K562 (cell line): ENCODE measurements around the gene LMOD1. TPM values are rescaled to one million over a fixed set of nuclear protein-coding genes. Genes with fewer than 3 reads are reported as not detected.

Experiments used
- ATAC-seq: fragments of 200-7000 bp; cut with Tn5 transposase; 3 replicates; pipeline ENCODE4 v1.9.1; 2020; ENCODE audit warnings: moderate library complexity
- BruUV-seq: library from RNA; stranded (reverse); fragments of 400-500 nt; replicated peaks from 2 replicates; lab custom pipeline; 2021; lab: Mats Ljungman, UMichigan
- CTCF ChIA-PET: fragments of 300-600 bp; formaldehyde crosslinking; extraction: SDS; loops from one replicate; lab custom pipeline; 2021; ENCODE audit warnings: low intra/inter-chr PET ratio; lab: Yijun Ruan, JAX
- POLR2A ChIA-PET: fragments of 300-600, 350-650 bp; sonication (Branson Sonifier 250); formaldehyde crosslinking; extraction: SDS; loops from one replicate; lab custom pipeline; 2021; ENCODE audit warnings: antibody characterized with exemption, inconsistent platforms; lab: Yijun Ruan, JAX
- DNase-seq, 4 experiments: peaks; one replicate each; pipeline versions ENCODE4 v3.0.0 to v3.0.0-alpha.2; 2011 to 2018; ENCODE audit warnings: low spot score in 3 of 4, mixed read lengths in 3 of 4; ENCODE audit errors: extremely low read depth in 1 of 4
- FAIRE-seq: peaks from 2 replicates; lab custom pipeline; 2011; peaks lifted over from hg19 to GRCh38; lab: Jason Lieb, UNC
- H2AFZ ChIP-seq: 2 replicates; pipeline ENCODE4 v1.6.0; 2011; ENCODE audit warnings: low read depth, low read length, control low read depth, inconsistent platforms
- H3K27ac ChIP-seq: fragments of 200-600 bp; 3 replicates; pipeline ENCODE4 v1.8.0; 2011; ENCODE audit warnings: low read depth, mild to moderate bottlenecking, control low read depth, inconsistent platforms, low read length, moderate library complexity, mixed read lengths; ENCODE audit errors: extremely low read depth
- H3K27me3 ChIP-seq, 2 experiments: fragments of 300-600 bp in 1 of 2; 2 replicates in 1 of 2; 3 replicates in 1 of 2; pipeline versions ENCODE4 v1.6.0 to v1.8.0; 2011; ENCODE audit warnings: inconsistent platforms in 2 of 2, low read length in 2 of 2, mild to moderate bottlenecking in 1 of 2, mixed read lengths in 1 of 2, moderate library complexity in 1 of 2; ENCODE audit not compliant: control insufficient read depth in 2 of 2, insufficient read depth in 2 of 2
- H3K36me3 ChIP-seq: fragments of 300-600 bp; 3 replicates; pipeline ENCODE4 v1.8.0; 2011; ENCODE audit warnings: mild to moderate bottlenecking, low read length, inconsistent platforms; ENCODE audit not compliant: control insufficient read depth, insufficient read depth
- H3K4me1 ChIP-seq, 2 experiments: fragments of 200-600 bp in 1 of 2; replicated peaks in 1 of 2; 2 replicates in 1 of 2; 3 replicates in 1 of 2; pipeline versions ENCODE4 v1.5.1 to v1.8.0; 2011; ENCODE audit warnings: inconsistent platforms in 2 of 2, low read length in 2 of 2, mild to moderate bottlenecking in 1 of 2, mixed read lengths in 1 of 2, moderate library complexity in 1 of 2; ENCODE audit not compliant: control insufficient read depth in 2 of 2, insufficient read depth in 2 of 2
- H3K4me2 ChIP-seq: 2 replicates; pipeline ENCODE4 v1.6.1; 2011; ENCODE audit warnings: low read length, control low read depth, inconsistent platforms, mixed read lengths; ENCODE audit not compliant: insufficient read depth
- H3K4me3 ChIP-seq: fragments of 200-600 bp; sonication (generic), shearing (Covaris generic); 2 replicates; pipeline ENCODE4 v1.5.1; 2016; ENCODE audit warnings: control low read depth, inconsistent platforms
- H3K79me2 ChIP-seq: fragments of 200-600 bp; 3 replicates; pipeline ENCODE4 v1.8.0; 2011; ENCODE audit warnings: low read length, inconsistent platforms; ENCODE audit not compliant: control insufficient read depth, insufficient read depth
- H3K9ac ChIP-seq, 2 experiments: 2 replicates each; pipeline versions ENCODE4 v1.6.0 to v1.6.1; 2011; ENCODE audit warnings: low read depth in 2 of 2, low read length in 2 of 2, control low read depth in 1 of 2, inconsistent platforms in 1 of 2, mild to moderate bottlenecking in 1 of 2, mixed read lengths in 1 of 2; ENCODE audit not compliant: insufficient read depth in 1 of 2
- H3K9me1 ChIP-seq: one replicate; pipeline ENCODE4 v1.6.0; 2011; ENCODE audit warnings: inconsistent platforms, mild to moderate bottlenecking, low read length, moderate library complexity; ENCODE audit not compliant: control insufficient read depth, insufficient read depth
- H3K9me3 ChIP-seq: replicated peaks from 2 replicates; pipeline ENCODE4 v1.5.1; 2011; ENCODE audit warnings: low read depth, low read length, inconsistent platforms; ENCODE audit not compliant: control insufficient read depth, insufficient read depth
- H4K20me1 ChIP-seq: replicated peaks from 2 replicates; pipeline ENCODE4 v1.6.1; 2011; ENCODE audit warnings: low read length, inconsistent platforms, mixed read lengths; ENCODE audit not compliant: control insufficient read depth, insufficient read depth
- CEBPB ChIP-seq: fragments of 450-650 bp; IDR thresholded peaks from 2 replicates; pipeline ENCODE4 v1.6.1; 2016; ENCODE audit warnings: missing genetic modification characterization, missing compliant biosample characterization
- CEBPZ ChIP-seq: fragments of 150-350 bp; IDR thresholded peaks from 2 replicates; pipeline ENCODE4 v1.6.1; 2014; ENCODE audit warnings: low read depth, mild to moderate bottlenecking, low read length, borderline replicate concordance
- E2F6 ChIP-seq, 2 experiments: IDR thresholded peaks; 2 replicates each; pipeline ENCODE4 v1.6.1; 2011; ENCODE audit warnings: borderline replicate concordance in 1 of 2, control low read depth in 1 of 2, low read depth in 1 of 2, low read length in 1 of 2, mild to moderate bottlenecking in 1 of 2, mixed read lengths in 1 of 2, moderate library complexity in 1 of 2; ENCODE audit not compliant: insufficient read depth in 1 of 2, insufficient read length in 1 of 2, poor library complexity in 1 of 2, severe bottlenecking in 1 of 2; ENCODE audit errors: extremely low read depth in 1 of 2
- HINFP ChIP-seq: fragments of 450-650 bp; conservative IDR thresholded peaks from 2 replicates; pipeline ENCODE4 v1.6.1; 2016; ENCODE audit warnings: missing genetic modification characterization, low read depth, mild to moderate bottlenecking, control low read depth, missing compliant biosample characterization
- HMBOX1 ChIP-seq: sonication (generic); IDR thresholded peaks from 2 replicates; pipeline ENCODE4 v1.6.1; 2016
- POLR2A ChIP-seq: fragments of 450-650 bp; conservative IDR thresholded peaks from 2 replicates; pipeline ENCODE4 v1.6.1; 2016
- POLR2AphosphoS5 ChIP-seq: IDR thresholded peaks from 2 replicates; pipeline ENCODE4 v1.6.1; 2011; ENCODE audit warnings: mild to moderate bottlenecking, low read depth, low read length, moderate library complexity; ENCODE audit not compliant: control insufficient read depth, insufficient read depth
- PYGO2 ChIP-seq: fragments of 450-650 bp; IDR thresholded peaks from 2 replicates; pipeline ENCODE4 v1.6.1; 2016; ENCODE audit warnings: mild to moderate bottlenecking, missing genetic modification characterization, moderate library complexity, missing compliant biosample characterization
- TSHZ1 ChIP-seq: fragments of 250-450 bp; sonication (Bioruptor Pico); IDR thresholded peaks from 2 replicates; pipeline ENCODE4 v1.4.0; 2020; ENCODE audit warnings: mild to moderate bottlenecking, moderate library complexity
- ZNF583 ChIP-seq: fragments of 250-450 bp; sonication (Bioruptor Pico); IDR thresholded peaks from 2 replicates; pipeline ENCODE4 v1.4.0; 2020
- WGBS: fragments of 100-300 bp; shearing (Covaris generic); methylation state at CpG from one replicate; pipeline ENCODE4 v1.1.6; 2016; ENCODE audit warnings: low coverage, mixed read lengths; ENCODE audit not compliant: insufficient coverage; ENCODE audit errors: missing lambda C conversion rate; 5-methylcytosine and 5-hydroxymethylcytosine counted together
- in situ Hi-C: fragments of 300-500 bp; cut with MboI; formaldehyde crosslinking; loops from 4 replicates; pipeline ENCODE4 v1.15.0; 2018; ENCODE audit warnings: inconsistent platforms, mixed read lengths
- intact Hi-C: fragments of 100-400 bp; cut with micrococcal nuclease; formaldehyde crosslinking; loops from 2 replicates; pipeline ENCODE4 v1.14.2; 2022
- polyA plus RNA-seq, 8 experiments: library from polyadenylated mRNA; depleted of rRNA in 4 of 8; stranded (reverse) in 5 of 8; unstranded in 3 of 8; fragments of >200 nt; fragmentation: Nextera tagmentation in 2 of 8; fragmentation: Illumina TruSeq in 1 of 8; extraction: Ambion mirVana in 2 of 8; extraction: Trizol in 1 of 8; gene quantifications; 2 replicates each; pipeline versions ENCODE4 v1.2.1 to v1.2.3, GENCODE V29; 2011 to 2014; ENCODE audit warnings: inconsistent platforms in 1 of 8, missing spikeins in 1 of 8
- total RNA-seq, 7 experiments: library from RNA; depleted of rRNA in 6 of 7; stranded (reverse); fragments of >200 nt in 6 of 7; fragmentation: Illumina TruSeq in 2 of 7; extraction: Trizol in 2 of 7; gene quantifications; 2 replicates each; pipeline versions ENCODE4 v1.2.1 to v1.2.3, GENCODE V29; 2011 to 2021; ENCODE audit warnings: low replicate concordance in 1 of 7

Gene LMOD1
- total and polyA plus RNA-seq, 9 of the 15 experiments (the other 6 are each of a cell fraction or from before 2014, with no cell fraction given), result 0.03 to 0.54 (median 0.38) TPM; not detected in 1

- POLR2A ChIA-PET, result interaction anchor here (0.5 to 2.4 kb wide), 9 partner anchors 11 to 1868 kb away, joined by 3 to 13 read pairs (median 3); no protein-coding TSS in a partner anchor
- peaks cover 25 to 46% of the 10 kb centered on the region in 2 experiments for H3K4me1 ChIP-seq
- H3K4me3 ChIP-seq, result no peak overlapping the region
- H3K27me3 ChIP-seq, result no peaks in the 10 kb centered on the region
- no peaks in the 10 kb centered on the region for H3K79me2 ChIP-seq
- no TSS peak for BruUV-seq
- ATAC-seq (no peak), FAIRE-seq (no peak), DNase-seq (peak in 1 of 4 experiments; percentile 7)
- H3K4me2 ChIP-seq, result no peak overlapping the region
- in situ Hi-C loops, result no loop called here
- peaks cover 15% of the 10 kb centered on the region; the same call in 2 of the 3 replicates for H3K36me3 ChIP-seq
- peaks cover 4% of the 10 kb centered on the region for H4K20me1 ChIP-seq
- no peak overlapping the region for H3K27ac ChIP-seq
- no peaks in the 10 kb centered on the region for H3K9me1 ChIP-seq
- no peak overlapping the region for H2AFZ ChIP-seq
- CTCF ChIA-PET, result no interaction called here
- 95% methylated on average over 1 of the region's 1 CpG for WGBS
- H3K9ac ChIP-seq, result no peak overlapping the region
- H3K9me3 ChIP-seq, result no peaks in the 10 kb centered on the region
- intact Hi-C loops, result loop anchor here (5.0 kb wide), 3 partner anchors 54 to 349 kb away; partner anchors contain the start of gene IPO9
- TF ChIP-seq CEBPB (no peak), PYGO2 (tag) (no peak), CEBPZ (no peak), POLR2AphosphoS5 (peak; percentile 21; the same call in 1 of the 2 replicates), TSHZ1 (CRISPR knock-in tag) (no peak), ZNF583 (CRISPR knock-in tag) (no peak), HINFP (tag) (no peak), E2F6 (IDR thresholded peaks at IDR 0.05; ENCODE audit: borderline replicate concordance in 1 of 2, extremely low read depth in 1 of 2, insufficient read depth in 1 of 2, insufficient read length in 1 of 2, low read depth in 1 of 2, low read length in 1 of 2, poor library complexity in 1 of 2, severe bottlenecking in 1 of 2) (no peak), HMBOX1 (peak; percentile 59), POLR2A (no peak; the same call in 1 of the 2 replicates)
Observed at GRCh38 chr1:201881617-201882016, 64.7 kb downstream of the LMOD1 start.
